PFSK-1 (cell line): ENCODE results near the gene KCNA4.

Source experiments
- FOXP2 ChIP-seq: optimal IDR thresholded peaks from 2 replicates; pipeline ENCODE3; 2011; ENCODE audit warnings: borderline replicate concordance, control low read depth, inconsistent platforms; ENCODE audit not compliant: insufficient read depth; ENCODE audit errors: extremely low read length, extremely low read depth
- POLR2AphosphoS5 ChIP-seq: IDR thresholded peaks from 2 replicates; pipeline ENCODE4 v1.6.1; 2012; ENCODE audit warnings: low read depth, mild to moderate bottlenecking, control low read depth, low read length, moderate library complexity
- REST ChIP-seq, 2 experiments: IDR thresholded peaks; 2 replicates each; pipeline versions ENCODE4 v1.6.1 to v1.8.0; 2011 to 2012; ENCODE audit warnings: low read depth in 2 of 2, low read length in 2 of 2, control low read depth in 1 of 2, inconsistent platforms in 1 of 2, mild to moderate bottlenecking in 1 of 2, moderate library complexity in 1 of 2; ENCODE audit not compliant: insufficient read depth in 1 of 2
- SIN3A ChIP-seq: IDR thresholded peaks from 2 replicates; pipeline ENCODE4 v1.6.1; 2012; ENCODE audit warnings: mild to moderate bottlenecking, low read length, moderate library complexity, borderline replicate concordance; ENCODE audit not compliant: insufficient read depth
- TAF1 ChIP-seq: IDR thresholded peaks from 2 replicates; pipeline ENCODE4 v1.6.1; 2012; ENCODE audit warnings: low read length, control low read depth, borderline replicate concordance; ENCODE audit not compliant: insufficient read depth

Gene KCNA4

DNA sequence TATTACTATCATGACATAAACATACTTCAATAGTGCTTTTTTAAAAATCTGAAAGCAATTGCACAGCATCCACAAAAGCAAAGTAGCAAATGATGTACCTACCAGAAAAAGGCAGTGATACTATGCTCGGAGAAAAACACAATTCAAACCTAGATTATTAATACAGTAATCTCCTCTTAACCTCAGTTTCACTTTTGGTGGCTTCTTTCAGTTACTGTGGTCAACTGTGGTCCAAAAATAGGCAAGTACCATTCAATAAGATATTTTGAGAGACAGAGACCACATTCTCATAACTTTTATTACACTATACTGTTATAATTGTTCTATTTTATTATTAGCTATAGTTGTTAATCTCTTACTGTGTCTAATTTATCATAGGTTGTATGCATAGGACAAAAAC lies 20.8 kb downstream of the KCNA4 start:
- no peak for TF ChIP-seq POLR2AphosphoS5

GRCh38 chr11:29989174-29989970 lies 27.5 kb downstream of the KCNA4 start:
- no peak for TF ChIP-seq REST (IDR thresholded peaks at IDR 0.05; ENCODE audit: insufficient read depth in 1 of 2, low read depth in 2 of 2, low read length in 2 of 2)
- no peak for TF ChIP-seq SIN3A
- no peak for TF ChIP-seq POLR2AphosphoS5
- TF ChIP-seq TAF1: no peak
- TF ChIP-seq FOXP2: no peak

DNA sequence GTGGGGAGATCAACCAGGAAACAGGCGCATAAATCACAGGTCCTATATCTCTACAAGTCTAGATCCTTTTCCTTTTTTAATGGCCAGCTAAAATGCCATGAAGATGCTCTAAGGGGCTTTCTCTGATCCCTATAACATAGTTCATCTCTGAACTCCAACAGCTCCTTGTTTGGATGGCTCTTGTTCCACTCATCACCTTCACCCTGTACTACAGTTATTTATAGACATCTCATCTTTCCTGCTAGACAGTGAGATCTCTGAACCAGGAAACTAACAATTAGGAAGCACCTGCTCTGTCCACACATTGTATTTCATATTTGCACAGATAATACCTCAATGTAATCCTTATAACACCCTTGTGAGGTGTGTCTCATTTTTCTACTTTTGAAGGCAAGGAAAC lies 31.6 kb downstream of the KCNA4 start:
- no peak for TF ChIP-seq REST (IDR thresholded peaks at IDR 0.05; ENCODE audit: insufficient read depth in 1 of 2, low read depth in 2 of 2, low read length in 2 of 2)
- TF ChIP-seq SIN3A: no peak
- no peak for TF ChIP-seq FOXP2
- TF ChIP-seq TAF1: no peak
- TF ChIP-seq POLR2AphosphoS5: no peak

- TF ChIP-seq TAF1 (no peak), FOXP2 (no peak), POLR2AphosphoS5 (no peak), SIN3A (no peak), REST (IDR thresholded peaks at IDR 0.05; ENCODE audit: insufficient read depth in 1 of 2, low read depth in 2 of 2, low read length in 2 of 2) (no peak)
Measured at GRCh38 chr11:29984544-29984943, 32.3 kb downstream of the KCNA4 start.

GRCh38 chr11:29978549-29978948 lies 38.3 kb downstream of the KCNA4 start:
- no peak for TF ChIP-seq FOXP2
- no peak for TF ChIP-seq SIN3A

GRCh38 chr11:29963796-29964195 lies 53.0 kb downstream of the KCNA4 start:
- no peak for TF ChIP-seq REST (IDR thresholded peaks at IDR 0.05; ENCODE audit: insufficient read depth in 1 of 2, low read depth in 2 of 2, low read length in 2 of 2)
- TF ChIP-seq FOXP2: no peak
- TF ChIP-seq TAF1: no peak
- TF ChIP-seq SIN3A: no peak
- TF ChIP-seq POLR2AphosphoS5: no peak
